Measurements from ENCODE around the gene KLRB1.
"Not testable (repeated sequence)": the region's sequence is repeated elsewhere in the genome, so short reads cannot be mapped to it uniquely, and the experiment has no call there.

The KLRB1 gene

GRCh38 chr12:9619411-9620179 is 11.9 kb upstream of the KLRB1 start:
- H3K4me1 ChIP-seq (ENCODE audit: insufficient read depth, low read length): no peaks in the 10 kb centered on the region
- H3K36me3 ChIP-seq (ENCODE audit: insufficient read depth, low read length): no peaks in the 10 kb centered on the region
- 95% methylated on average over 6 of the region's 6 CpGs for WGBS
- H3K27ac ChIP-seq (ENCODE audit: low read depth, low read length): no peak overlapping the region
- H3K4me3 ChIP-seq (ENCODE audit: low read length): no peak overlapping the region
- no peaks in the 10 kb centered on the region for H3K27me3 ChIP-seq (ENCODE audit: insufficient read depth, low read length)
- no peak overlapping the region for H3K9ac ChIP-seq (ENCODE audit: low read depth, low read length)
- no peaks in the 10 kb centered on the region for H3K9me3 ChIP-seq (ENCODE audit: insufficient read depth, low read depth, low read length)

- H3K9ac ChIP-seq (ENCODE audit: low read depth, low read length); H3K27me3 ChIP-seq (ENCODE audit: insufficient read depth, low read length); H3K4me3 ChIP-seq (ENCODE audit: low read length); H3K27ac ChIP-seq (ENCODE audit: low read depth, low read length); H3K36me3 ChIP-seq (ENCODE audit: insufficient read depth, low read length); H3K4me1 ChIP-seq (ENCODE audit: insufficient read depth, low read length); H3K9me3 ChIP-seq (ENCODE audit: insufficient read depth, low read depth, low read length): not testable (repeated sequence)
- WGBS: 90% methylated on average over 1 of the region's 1 CpG
Observed at GRCh38 chr12:9618906-9619305, 11.2 kb upstream of the KLRB1 start.

GRCh38 chr12:9617124-9617523 is 9.4 kb upstream of the KLRB1 start:
- WGBS: 91% methylated on average over 6 of the region's 6 CpGs

GRCh38 chr12:9615420-9616136 is 7.9 kb upstream of the KLRB1 start:
- H3K9ac ChIP-seq (ENCODE audit: low read depth, low read length): no peak overlapping the region
- no peak overlapping the region for H3K27ac ChIP-seq (ENCODE audit: low read depth, low read length)
- no peaks in the 10 kb centered on the region for H3K36me3 ChIP-seq (ENCODE audit: insufficient read depth, low read length)
- peaks cover 7% of the 10 kb centered on the region; the same call in 1 of the 2 replicates for H3K9me3 ChIP-seq (ENCODE audit: insufficient read depth, low read depth, low read length)
- 78% methylated on average over 1 of the region's 5 CpGs for WGBS
- no peaks in the 10 kb centered on the region for H3K27me3 ChIP-seq (ENCODE audit: insufficient read depth, low read length)
- H3K4me1 ChIP-seq (ENCODE audit: insufficient read depth, low read length): no peaks in the 10 kb centered on the region
- H3K4me3 ChIP-seq (ENCODE audit: low read length): no peak overlapping the region

More at GRCh38 chr12:9617124-9617523, 9.4 kb upstream of the KLRB1 start:
- no peak overlapping the region for H3K27ac ChIP-seq (ENCODE audit: low read depth, low read length)
- H3K9ac ChIP-seq (ENCODE audit: low read depth, low read length): no peak overlapping the region
- no peaks in the 10 kb centered on the region for H3K9me3 ChIP-seq (ENCODE audit: insufficient read depth, low read depth, low read length)
- H3K36me3 ChIP-seq (ENCODE audit: insufficient read depth, low read length): no peaks in the 10 kb centered on the region
- H3K4me1 ChIP-seq (ENCODE audit: insufficient read depth, low read length): no peaks in the 10 kb centered on the region
- no peaks in the 10 kb centered on the region for H3K27me3 ChIP-seq (ENCODE audit: insufficient read depth, low read length)
- no peak overlapping the region for H3K4me3 ChIP-seq (ENCODE audit: low read length)

- not testable (repeated sequence) for H3K27me3 ChIP-seq (ENCODE audit: insufficient read depth, low read length); H3K9me3 ChIP-seq (ENCODE audit: insufficient read depth, low read depth, low read length); H3K27ac ChIP-seq (ENCODE audit: low read depth, low read length); H3K4me1 ChIP-seq (ENCODE audit: insufficient read depth, low read length); H3K36me3 ChIP-seq (ENCODE audit: insufficient read depth, low read length); H3K9ac ChIP-seq (ENCODE audit: low read depth, low read length); H3K4me3 ChIP-seq (ENCODE audit: low read length)
- WGBS: 94% methylated on average over 5 of the region's 5 CpGs
Observed at GRCh38 chr12:9610606-9611005, 2.9 kb upstream of the KLRB1 start.

GRCh38 chr12:9606736-9607372 is 862 bp downstream of the KLRB1 start:
- Histone ChIP-seq H3K27me3 (ENCODE audit: insufficient read depth, low read length) (no peaks in the 10 kb centered on the region), H3K9ac (ENCODE audit: low read depth, low read length) (no peak overlapping the region), H3K9me3 (ENCODE audit: insufficient read depth, low read depth, low read length) (peaks cover 10% of the 10 kb centered on the region), H3K36me3 (ENCODE audit: insufficient read depth, low read length) (no peaks in the 10 kb centered on the region), H3K4me3 (ENCODE audit: low read length) (no peak overlapping the region), H3K4me1 (ENCODE audit: insufficient read depth, low read length) (no peaks in the 10 kb centered on the region), H3K27ac (ENCODE audit: low read depth, low read length) (no peak overlapping the region)
- WGBS: 95% methylated on average over 3 of the region's 4 CpGs

GRCh38 chr12:9606247-9606646 is 1.5 kb downstream of the KLRB1 start:
- no peaks in the 10 kb centered on the region; the same call in 1 of the 2 replicates for H3K4me1 ChIP-seq (ENCODE audit: insufficient read depth, low read length)
- H3K9ac ChIP-seq (ENCODE audit: low read depth, low read length): no peak overlapping the region
- H3K9me3 ChIP-seq (ENCODE audit: insufficient read depth, low read depth, low read length): peaks cover 9% of the 10 kb centered on the region
- no peaks in the 10 kb centered on the region for H3K27me3 ChIP-seq (ENCODE audit: insufficient read depth, low read length)
- H3K27ac ChIP-seq (ENCODE audit: low read depth, low read length): no peak overlapping the region
- WGBS: 90% methylated on average over 3 of the region's 3 CpGs
- H3K4me3 ChIP-seq (ENCODE audit: low read length): no peak overlapping the region
- H3K36me3 ChIP-seq (ENCODE audit: insufficient read depth, low read length): no peaks in the 10 kb centered on the region

- H3K9me3 ChIP-seq (ENCODE audit: insufficient read depth, low read depth, low read length): peaks cover 3% of the 10 kb centered on the region
- no peaks in the 10 kb centered on the region; the same call in 1 of the 2 replicates for H3K4me1 ChIP-seq (ENCODE audit: insufficient read depth, low read length)
Observed at GRCh38 chr12:9605483-9605882, 2.2 kb downstream of the KLRB1 start.

GRCh38 chr12:9604287-9604686 is 3.4 kb downstream of the KLRB1 start:
- no peaks in the 10 kb centered on the region for H3K36me3 ChIP-seq (ENCODE audit: insufficient read depth, low read length)
- no peak overlapping the region for H3K27ac ChIP-seq (ENCODE audit: low read depth, low read length)
- no peaks in the 10 kb centered on the region for H3K9me3 ChIP-seq (ENCODE audit: insufficient read depth, low read depth, low read length)
- no peak overlapping the region for H3K4me3 ChIP-seq (ENCODE audit: low read length)
- H3K27me3 ChIP-seq (ENCODE audit: insufficient read depth, low read length): no peaks in the 10 kb centered on the region
- 96% methylated on average over 5 of the region's 5 CpGs for WGBS
- H3K4me1 ChIP-seq (ENCODE audit: insufficient read depth, low read length): peaks cover 6% of the 10 kb centered on the region; the same call in 1 of the 2 replicates
- no peak overlapping the region for H3K9ac ChIP-seq (ENCODE audit: low read depth, low read length)

More at GRCh38 chr12:9605483-9605882, 2.2 kb downstream of the KLRB1 start:
- 91% methylated on average over 2 of the region's 2 CpGs for WGBS
- no peak overlapping the region for H3K4me3 ChIP-seq (ENCODE audit: low read length)
- no peaks in the 10 kb centered on the region for H3K36me3 ChIP-seq (ENCODE audit: insufficient read depth, low read length)
- H3K27ac ChIP-seq (ENCODE audit: low read depth, low read length): no peak overlapping the region
- H3K27me3 ChIP-seq (ENCODE audit: insufficient read depth, low read length): no peaks in the 10 kb centered on the region
- H3K9ac ChIP-seq (ENCODE audit: low read depth, low read length): no peak overlapping the region

- 67% methylated on average over 2 of the region's 3 CpGs for WGBS
- not testable (repeated sequence) for H3K36me3 ChIP-seq (ENCODE audit: insufficient read depth, low read length); H3K4me1 ChIP-seq (ENCODE audit: insufficient read depth, low read length); H3K9me3 ChIP-seq (ENCODE audit: insufficient read depth, low read depth, low read length); H3K9ac ChIP-seq (ENCODE audit: low read depth, low read length); H3K27me3 ChIP-seq (ENCODE audit: insufficient read depth, low read length); H3K4me3 ChIP-seq (ENCODE audit: low read length)
- H3K27ac ChIP-seq (ENCODE audit: low read depth, low read length): peak overlapping the region; percentile 21; the same call in 1 of the 2 replicates
Observed at GRCh38 chr12:9600426-9600825, 7.3 kb downstream of the KLRB1 start.

GRCh38 chr12:9598363-9598762 is 9.4 kb downstream of the KLRB1 start:
- Histone ChIP-seq H3K27ac (ENCODE audit: low read depth, low read length) (no peak overlapping the region), H3K9ac (ENCODE audit: low read depth, low read length) (no peak overlapping the region), H3K36me3 (ENCODE audit: insufficient read depth, low read length) (no peaks in the 10 kb centered on the region), H3K4me3 (ENCODE audit: low read length) (no peak overlapping the region), H3K9me3 (ENCODE audit: insufficient read depth, low read depth, low read length) (no peaks in the 10 kb centered on the region), H3K27me3 (ENCODE audit: insufficient read depth, low read length) (no peaks in the 10 kb centered on the region), H3K4me1 (ENCODE audit: insufficient read depth, low read length) (peaks cover 6% of the 10 kb centered on the region; the same call in 1 of the 2 replicates)
- 96% methylated on average over 2 of the region's 3 CpGs for WGBS

All from HUES64 (cell line).